CD4-positive, alpha-beta T cell treated with Interleukin-17A for 4 hours (primary cell): ENCODE measurements around the gene DPH2.
A peak's percentile ranks its signal among the peaks of the same experiment; 100 is the strongest.

ENCODE experiments used
- DNase-seq: peaks from one replicate; pipeline ENCODE4 v3.0.0-alpha.2; 2020; ENCODE audit warnings: mixed read lengths

Gene DPH2

GRCh38 chr1:43985984-43986595 lies 16.3 kb downstream of the DPH2 start:
- DNase-seq, result no peak

GRCh38 chr1:43986712-43987111 lies 16.9 kb downstream of the DPH2 start:
- no peak for DNase-seq

DNA sequence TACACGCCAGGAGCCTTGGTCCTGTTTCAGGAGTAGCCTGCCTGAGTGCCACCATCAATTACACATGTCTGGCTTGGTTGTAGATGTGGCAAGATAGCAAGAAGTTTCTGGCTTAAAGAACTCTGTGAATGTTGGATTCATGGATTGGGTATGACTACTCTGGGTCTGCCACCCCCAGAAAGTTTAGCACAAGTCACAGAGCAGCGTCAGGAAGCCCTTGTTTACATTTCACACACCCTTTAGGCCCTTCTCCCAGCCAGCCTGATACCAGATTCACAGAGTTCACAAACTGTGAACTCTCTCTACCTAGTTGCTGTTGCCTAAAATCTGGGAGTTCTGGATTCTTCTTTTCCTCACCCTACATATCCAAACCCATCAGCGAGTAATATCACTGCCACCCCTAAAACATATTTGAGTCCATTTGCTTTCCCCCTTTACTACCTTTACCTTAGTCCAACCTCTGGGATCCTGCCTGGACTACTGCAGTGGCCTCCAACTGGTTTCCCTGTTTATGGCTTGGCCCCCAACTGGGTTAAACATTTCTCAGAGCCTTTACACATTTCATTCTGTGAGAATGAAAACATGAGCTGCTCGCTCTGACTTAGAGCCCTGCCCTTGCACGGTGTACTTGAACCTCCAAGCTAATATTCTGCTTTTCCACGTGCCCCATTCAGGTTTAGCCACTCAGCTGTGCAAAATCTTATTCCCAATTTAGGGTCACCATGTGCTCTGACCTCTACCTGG lies 17.5 kb downstream of the DPH2 start:
- DNase-seq, result no peak

DNA sequence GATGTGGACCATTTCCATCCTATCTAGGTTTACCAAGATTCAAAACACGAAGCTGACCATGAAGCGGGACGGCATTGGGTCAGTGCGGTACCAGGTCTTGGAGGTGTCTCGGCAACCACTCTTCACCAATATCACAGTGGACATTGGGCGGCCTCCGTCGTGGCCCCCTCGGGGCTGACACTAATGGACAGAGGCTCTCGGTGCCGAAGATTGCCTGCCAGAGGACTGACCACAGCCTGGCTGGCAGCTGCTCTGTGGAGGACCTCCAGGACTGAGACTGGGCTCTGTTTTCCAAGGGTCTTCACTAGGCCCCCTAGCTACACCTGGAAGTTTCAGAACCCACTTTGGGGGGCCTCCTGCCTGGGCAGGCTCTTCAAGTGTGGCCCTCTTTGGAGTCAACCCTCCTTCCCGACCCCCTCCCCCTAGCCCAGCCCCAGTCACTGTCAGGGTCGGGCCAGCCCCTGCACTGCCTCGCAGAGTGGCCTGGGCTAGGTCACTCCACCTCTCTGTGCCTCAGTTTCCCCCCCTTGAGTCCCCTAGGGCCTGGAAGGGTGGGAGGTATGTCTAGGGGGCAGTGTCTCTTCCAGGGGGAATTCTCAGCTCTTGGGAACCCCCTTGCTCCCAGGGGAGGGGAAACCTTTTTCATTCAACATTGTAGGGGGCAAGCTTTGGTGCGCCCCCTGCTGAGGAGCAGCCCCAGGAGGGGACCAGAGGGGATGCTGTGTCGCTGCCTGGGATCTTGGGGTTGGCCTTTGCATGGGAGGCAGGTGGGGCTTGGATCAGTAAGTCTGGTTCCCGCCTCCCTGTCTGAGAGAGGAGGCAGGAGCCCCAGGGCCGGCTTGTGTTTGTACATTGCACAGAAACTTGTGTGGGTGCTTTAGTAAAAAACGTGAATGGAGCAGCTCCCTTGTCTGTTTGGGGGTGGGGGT lies 20.7 kb downstream of the DPH2 start:
- no peak for DNase-seq

GRCh38 chr1:43991200-43991475 lies 21.3 kb downstream of the DPH2 start:
- DNase-seq, result no peak

GRCh38 chr1:43991476-43992231 lies 21.8 kb downstream of the DPH2 start, which contains the start of gene CCDC24:
Gene CCDC24, plus strand, starts transcription at chr1:43991599. Its CDS starts 280 bp downstream, at chr1:43991879.
- peak; percentile 83 for DNase-seq

DNA sequence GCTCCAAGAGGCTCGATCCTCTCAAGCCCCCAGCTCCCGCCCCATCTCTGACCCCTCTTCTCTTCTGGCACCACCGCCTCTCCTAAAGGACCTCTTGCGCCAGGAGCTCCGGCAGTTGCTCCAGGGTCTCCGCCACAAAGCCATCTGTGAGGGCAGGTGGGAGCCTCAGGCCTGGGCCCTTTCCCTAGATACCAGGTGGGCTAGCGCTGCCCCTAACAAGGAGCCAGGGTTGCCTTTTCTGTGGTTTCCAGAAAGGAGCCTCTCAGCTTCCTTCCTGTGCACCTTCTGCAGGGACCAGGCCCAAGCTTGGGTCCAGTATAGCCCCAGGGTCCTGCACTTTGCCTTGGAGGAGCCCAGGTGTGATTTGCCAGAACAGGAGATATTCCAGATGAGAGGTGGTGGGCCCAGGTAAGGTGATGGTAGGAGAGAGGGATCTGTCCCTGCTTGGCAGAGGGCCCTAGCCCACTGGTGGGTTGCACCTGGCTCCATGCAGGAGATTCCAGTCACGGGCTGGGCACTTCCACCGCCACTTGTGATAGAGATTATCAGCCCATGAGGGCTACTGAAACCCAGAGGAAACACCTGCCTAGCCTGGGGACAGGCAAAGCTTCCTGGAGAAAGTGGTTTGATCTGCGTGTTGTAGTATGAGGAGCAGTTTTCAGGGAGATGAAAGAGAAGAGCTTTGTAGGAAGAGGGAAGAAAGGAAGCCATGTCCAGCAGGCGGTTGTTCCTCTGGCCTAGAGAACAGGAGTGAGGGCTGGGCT lies 22.6 kb downstream of the DPH2 start:
- no peak for DNase-seq

GRCh38 chr1:43993206-43993914 lies 23.6 kb downstream of the DPH2 start:
- no peak for DNase-seq

GRCh38 chr1:43994071-43994470 lies 24.3 kb downstream of the DPH2 start:
- no peak for DNase-seq

DNA sequence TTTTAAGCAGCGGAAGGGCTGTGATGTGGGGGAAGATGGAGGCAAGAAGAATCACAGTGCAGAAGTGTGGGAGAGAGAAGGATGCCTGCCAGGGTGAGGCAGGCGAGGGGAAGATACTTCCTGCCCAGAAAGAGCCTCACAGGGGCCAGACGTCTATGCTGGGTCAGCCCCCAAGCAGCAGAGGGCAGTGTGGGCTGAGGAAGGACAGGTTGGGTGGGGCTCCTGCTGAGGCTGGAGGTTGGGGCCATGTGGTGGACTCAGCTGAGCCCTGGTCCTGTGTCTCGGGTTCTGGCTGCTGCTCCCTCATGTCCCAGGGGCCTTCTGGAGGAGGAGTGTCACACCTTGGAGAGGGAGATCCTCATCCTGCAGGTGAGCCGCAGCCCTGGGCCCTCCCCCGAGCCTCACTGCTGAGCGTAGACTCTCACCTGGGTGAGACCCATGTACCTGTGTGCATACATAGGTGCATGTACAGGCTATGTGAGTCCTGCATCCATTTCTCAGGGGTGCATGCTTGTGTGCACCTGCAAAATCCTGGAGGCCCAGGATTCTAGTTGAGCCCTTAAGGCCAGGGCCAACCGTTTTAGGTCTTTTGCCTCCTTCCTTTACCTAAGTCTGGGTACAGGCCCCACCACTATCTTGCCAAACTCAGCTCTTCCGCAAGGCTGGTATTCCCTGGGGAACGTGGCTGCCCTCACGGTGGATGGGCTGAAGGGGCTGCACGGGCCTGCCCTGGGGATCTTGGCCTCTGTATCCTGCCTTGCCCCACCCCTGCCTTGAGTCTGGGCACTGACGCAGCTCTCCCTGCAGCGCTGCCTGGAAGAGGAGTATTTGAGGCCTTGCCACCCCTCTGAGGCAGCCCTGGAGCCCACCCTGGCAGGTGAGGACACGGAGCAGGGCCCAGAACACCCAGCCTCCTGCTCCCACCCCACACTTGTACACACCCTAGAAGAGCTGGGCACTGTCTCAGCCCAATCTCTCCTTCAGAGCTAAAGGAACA lies 25.3 kb downstream of the DPH2 start:
- DNase-seq, result no peak

GRCh38 chr1:43995984-43996732 lies 26.3 kb downstream of the DPH2 start:
- no peak for DNase-seq

- no peak for DNase-seq
Observed at GRCh38 chr1:43996733-43997115, 26.9 kb downstream of the DPH2 start.

- no peak for DNase-seq
Observed at GRCh38 chr1:43997295-43997999, 27.6 kb downstream of the DPH2 start.

DNA sequence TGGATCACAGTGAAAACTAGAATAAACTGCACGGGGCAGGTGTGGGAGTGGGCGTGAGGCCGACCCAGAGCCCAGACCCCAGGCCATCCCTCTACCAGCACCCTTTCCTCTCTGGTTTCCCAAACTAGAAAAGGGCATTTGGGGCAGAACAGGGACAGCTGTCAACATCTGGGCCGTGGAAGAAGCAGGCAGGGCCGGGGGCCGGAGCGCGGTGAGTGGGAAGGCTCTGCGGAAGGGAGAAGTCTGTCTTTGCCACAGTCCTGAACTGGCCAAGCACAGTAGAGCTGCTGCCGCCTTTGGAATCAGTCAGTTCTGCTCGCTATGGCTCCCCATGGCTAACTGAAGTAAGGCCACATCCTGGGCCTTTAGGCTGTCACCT lies 28.2 kb downstream of the DPH2 start:
- no peak for DNase-seq

- DNase-seq, result no peak
Observed at GRCh38 chr1:43999455-43999854, 29.6 kb downstream of the DPH2 start.

- no peak for DNase-seq
Observed at GRCh38 chr1:44000122-44000665, 30.4 kb downstream of the DPH2 start.

- DNase-seq, result no peak
Observed at GRCh38 chr1:44002165-44002564, 32.4 kb downstream of the DPH2 start.

GRCh38 chr1:44002606-44003157 lies 32.9 kb downstream of the DPH2 start:
- no peak for DNase-seq
